GM21360 (cell line): ENCODE results near the gene CREB3L1.
A peak's percentile ranks its signal among the peaks of the same experiment; 100 is the strongest.
"Not testable (repeated sequence)": the region's sequence is repeated elsewhere in the genome, so short reads cannot be mapped to it uniquely, and the experiment has no call there.

Experiments used
- ATAC-seq: cut with Tn5 transposase; IDR thresholded peaks from one replicate; pipeline ENCODE4 v1.9.1; 2021; ENCODE audit warnings: mild to moderate bottlenecking, moderate library complexity; ENCODE audit not compliant: unreplicated experiment

CREB3L1 gene

DNA sequence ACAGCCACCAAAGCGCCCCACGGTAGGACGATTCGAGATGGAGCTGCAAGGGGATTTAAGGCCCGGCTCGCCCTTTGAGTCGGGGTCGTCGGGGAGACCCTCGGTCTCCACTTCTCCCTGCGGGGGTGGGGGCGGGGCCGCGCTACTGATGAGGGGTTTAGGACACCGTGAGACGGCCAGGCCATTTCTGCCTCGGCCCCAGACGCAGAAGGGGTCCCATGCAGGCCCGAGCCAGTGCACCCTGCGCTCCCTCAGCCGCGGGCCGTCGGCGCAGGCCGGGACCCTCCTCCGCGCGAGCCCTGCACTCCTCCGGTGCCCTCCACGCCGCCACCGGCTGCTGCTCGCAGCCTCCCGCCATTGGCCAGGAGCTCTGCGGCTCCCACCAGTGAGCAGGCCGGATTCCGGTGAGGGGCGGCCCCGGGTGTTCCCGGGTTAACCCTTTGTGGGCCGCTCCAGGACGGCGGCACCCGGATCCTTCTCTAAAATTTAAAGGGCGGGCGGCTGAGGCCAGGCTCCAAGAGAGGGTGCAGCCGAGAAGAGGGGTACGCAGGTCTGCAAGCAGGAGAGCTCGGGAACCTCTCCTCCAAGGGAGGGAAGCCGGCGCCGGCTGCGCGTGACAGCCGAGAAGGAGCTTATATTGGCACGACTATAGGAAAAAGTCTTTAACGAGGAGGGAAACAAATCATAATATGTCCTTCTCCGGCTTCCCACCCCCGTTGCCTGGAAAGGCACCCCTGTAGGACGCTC lies 18.0 kb downstream of the CREB3L1 start:
- peak; percentile 66 for ATAC-seq

DNA sequence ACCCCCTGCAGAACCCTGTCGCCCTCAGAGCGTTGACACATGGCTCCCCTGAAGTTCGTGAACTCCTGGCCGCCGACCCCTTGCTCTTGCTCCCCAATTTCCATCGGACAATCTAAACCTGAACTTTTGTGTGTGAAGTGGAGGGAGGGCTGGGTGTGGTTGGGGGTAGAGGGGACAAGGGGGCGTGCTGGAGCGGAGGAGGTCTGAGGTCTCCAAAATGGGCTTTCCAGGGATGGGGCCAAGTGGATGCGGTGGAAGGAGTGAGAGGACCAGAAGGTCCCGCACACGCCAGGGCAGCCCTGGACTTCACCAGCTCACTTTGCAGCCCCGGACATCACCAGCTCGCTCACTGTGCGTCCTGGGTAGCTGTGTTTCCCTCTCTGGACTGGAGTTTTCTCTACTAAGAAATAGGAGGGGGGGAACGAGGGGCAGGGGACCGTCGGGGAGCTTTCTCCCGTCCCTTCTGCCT lies 18.6 kb downstream of the CREB3L1 start:
- no peak for ATAC-seq

DNA sequence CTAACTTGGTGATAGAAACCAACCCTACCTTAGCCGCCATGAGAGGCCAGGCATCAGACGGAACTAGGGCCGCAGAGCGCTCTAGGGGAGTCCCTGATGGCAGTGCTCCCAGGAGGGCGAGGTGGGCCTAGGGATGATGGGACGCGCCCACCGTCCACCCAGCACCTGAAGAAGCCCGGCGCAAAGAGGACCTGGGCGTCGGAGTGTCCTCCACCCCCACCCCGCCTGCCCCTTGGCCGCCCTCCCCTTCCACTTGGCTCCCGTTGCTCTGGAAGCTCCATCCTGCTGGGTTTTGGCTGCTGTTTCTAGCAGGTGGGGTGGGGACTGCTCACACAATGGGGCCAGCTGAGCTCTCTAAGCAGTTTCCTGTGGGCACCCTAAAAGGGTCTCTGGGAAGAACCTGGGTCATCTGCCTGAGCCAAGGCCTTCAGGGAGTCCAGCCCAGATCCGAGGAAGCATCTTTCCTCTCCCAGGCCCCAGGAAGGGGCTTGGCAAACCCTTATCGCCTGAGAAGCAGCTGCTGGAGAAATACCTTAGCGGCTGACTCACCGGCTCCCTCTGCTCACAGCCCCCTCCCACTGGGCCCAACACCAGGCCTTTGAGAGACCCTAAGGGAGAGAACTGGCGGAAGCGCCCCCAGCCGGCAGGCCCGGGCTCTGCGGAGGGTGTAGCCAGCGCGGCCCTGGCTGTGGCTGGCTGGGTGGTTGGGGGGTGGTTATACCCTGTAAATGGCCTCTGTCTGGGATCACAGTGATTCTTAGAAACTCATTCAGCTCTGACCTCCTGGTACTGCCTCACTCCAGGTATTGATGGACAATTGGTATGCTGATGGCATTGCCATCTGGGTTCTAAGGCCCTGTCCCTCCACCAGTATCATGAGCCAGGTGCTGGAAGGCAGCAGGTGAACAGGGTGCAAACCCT lies 19.3 kb downstream of the CREB3L1 start:
- no peak for ATAC-seq

DNA sequence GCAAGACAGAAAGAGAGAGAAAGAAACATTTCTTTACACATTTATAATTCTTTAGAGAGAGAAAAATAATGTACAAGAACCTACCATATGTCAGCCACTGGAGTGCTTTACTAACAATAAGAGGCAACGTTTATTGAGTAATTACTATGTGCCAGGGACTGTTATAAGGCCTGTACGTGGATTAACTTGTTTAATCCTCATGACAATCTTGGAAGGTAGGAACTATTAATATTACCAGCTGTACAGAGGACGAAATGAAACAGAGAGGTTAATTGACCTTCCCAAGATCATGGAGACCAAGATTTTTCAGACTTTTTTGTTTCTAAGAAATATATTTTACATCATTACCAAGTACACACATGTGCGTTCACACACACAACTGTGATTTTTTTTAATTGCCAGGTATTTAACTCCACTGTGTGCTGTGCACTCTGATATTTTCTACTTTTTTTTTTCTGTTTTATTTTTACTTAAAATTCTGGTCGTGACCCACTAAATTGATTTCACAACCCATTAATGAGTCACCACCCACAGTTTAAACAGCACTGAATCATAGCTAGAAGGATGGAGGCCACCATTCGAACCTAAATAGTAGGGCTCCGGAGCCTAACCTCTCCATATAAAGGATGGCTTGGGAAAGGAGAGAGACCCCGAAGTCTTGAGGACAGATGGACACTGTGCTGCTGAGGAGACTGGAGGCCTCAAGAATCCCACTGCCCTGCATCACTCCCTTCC lies 21.4 kb downstream of the CREB3L1 start:
- ATAC-seq, result no peak

DNA sequence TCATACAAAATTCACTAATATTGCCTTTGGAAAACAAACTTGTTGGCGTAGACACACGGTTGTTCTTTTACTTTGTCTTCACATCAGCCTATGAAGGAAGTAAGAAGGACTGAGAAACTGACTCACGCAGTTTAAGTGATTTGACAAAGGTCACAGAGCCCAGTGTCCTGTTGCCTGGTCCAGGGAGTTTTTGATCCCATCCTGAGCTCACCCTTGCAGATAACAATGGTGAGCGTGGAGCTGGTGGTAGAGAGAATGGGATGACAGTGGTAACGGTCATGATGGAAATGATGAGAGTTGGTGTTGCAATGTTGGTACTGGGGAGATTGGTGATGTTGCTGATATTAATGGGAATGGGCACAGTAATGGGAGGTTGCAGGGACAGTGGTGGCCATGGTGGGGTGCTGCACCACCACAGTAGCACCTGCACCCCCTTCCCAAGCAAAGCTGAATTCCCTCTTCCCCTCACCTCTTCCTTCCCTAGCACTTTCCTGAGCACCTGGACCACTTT lies 22.0 kb downstream of the CREB3L1 start:
- no peak for ATAC-seq

DNA sequence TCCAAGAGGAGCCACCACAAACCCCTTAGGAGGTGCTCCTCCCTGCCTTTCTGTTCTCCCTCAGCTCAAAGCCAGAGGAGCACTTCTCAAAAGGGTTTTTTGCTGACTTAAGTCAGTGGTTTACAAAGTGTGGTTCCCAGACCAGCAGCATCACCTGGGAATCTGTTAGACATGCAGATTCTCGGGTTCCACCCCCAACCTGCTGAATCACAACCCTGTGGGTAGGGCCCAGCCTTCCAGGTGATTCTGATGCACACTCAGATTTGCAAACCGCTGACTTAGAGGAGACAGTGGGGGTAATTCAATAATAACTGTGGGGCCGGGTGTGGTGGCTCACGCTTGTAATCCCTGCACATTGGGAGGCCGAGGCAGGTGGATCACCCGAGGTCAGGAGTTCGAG lies 22.8 kb downstream of the CREB3L1 start:
- ATAC-seq, result no peak

DNA sequence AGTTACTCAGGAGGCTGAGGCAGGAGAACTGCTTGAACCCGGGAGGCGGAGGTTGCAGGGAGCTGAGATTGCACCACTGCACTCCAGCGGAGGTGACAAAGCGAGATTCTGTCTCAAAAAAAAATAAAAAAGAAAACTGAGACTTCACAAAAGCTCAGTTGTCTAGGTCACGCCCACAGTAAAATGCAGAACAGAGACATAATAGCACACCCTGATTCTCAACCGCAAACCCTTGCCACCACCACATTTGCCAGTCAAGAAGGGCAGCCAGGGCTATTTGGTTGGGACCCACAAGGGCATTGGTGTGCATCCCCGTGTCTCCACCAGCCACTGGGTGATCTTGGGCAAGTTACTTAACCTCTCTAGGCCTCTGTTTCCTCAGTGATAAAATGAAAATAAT lies 25.4 kb downstream of the CREB3L1 start:
- ATAC-seq, result peak; percentile 70

DNA sequence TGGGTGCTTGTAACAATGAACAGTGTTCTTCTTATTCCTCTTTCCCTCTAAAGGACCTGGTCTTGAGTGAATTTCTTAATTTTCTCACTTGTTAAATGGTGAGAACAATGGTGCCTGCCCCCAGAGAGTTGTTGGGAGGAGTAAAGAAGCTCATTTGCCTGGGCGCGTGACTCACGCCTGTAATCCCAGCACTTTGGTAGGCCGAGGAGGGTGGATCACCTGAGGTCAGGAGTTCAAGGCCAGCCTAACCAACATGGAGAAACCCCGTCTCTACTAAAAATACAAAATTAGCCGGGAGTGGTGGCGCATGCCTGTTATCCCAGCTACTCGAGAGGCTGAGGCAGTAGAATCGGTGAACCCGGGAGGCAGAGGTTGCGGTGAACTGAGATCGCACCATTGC lies 26.6 kb downstream of the CREB3L1 start:
- not testable (repeated sequence) for ATAC-seq

DNA sequence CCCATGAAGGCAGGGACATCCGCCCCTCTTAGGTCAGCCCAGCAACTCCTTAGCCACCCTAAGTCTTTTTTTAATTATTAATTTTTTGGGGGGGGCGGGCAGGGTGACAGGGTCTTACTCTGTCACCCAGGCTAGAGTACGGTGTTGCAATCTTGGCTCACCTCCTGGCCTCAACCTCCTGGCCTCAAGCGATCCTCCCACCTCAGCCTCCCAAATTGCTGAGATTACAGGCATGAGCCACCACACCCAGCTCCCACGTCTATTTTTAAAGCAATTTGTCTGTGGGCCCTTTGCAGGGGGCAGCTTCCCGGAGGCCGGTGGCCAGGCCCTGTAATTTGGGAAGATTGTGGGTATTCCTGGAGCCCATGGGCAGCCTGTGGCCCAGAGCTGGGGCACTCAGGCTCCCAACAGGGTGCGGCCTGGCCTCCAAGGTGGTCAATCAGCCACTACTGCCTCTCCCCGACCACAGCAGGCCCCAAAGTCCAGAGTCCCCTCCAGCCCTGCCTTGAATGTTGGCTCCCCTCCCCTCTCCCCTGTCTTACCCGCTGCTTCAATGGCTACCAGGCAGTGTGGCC lies 27.2 kb downstream of the CREB3L1 start:
- ATAC-seq, result no peak

DNA sequence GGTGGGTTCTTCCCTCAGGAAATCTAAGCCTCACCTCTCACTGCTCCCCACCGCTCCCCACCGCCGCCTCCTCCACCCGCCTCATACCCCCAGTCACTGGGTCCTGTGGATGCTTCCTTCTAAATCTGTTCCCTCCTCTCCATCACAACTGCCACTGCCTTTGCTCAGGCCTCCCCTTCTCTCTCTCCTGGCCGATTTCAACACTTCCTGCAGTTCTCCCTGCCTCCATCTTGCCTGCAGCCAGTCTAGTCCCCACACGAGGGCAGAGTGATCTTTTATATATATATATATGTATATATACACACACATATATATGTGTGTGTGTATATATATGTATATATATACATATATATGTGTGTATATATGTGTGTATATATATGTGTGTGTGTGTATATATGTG lies 27.8 kb downstream of the CREB3L1 start:
- no peak for ATAC-seq

DNA sequence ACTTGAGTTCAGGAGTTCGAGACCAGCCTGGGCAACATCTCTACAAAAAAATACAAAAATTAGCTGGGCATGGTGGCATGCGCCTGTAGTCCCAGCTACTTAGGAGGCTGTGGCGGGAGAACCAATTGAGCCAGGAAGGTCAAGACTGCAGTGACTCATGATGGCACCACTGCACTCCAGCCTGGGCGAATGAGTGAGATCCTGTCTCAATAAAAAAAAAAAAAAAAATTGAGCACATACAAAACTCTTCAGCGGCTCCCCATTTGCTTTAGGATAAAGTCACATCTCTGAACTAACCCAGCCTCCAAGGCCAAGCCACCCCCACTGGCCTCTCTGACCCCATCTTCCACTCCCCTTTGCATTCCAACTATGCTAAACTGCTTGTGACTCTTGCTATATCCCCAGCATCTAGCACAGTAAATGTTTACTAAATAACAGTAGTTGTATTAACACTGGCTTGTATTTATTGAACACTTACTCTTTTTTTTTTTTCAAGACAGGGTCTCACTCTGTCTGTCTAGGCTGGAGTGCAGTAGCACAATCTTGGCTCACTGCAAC lies 28.9 kb downstream of the CREB3L1 start:
- ATAC-seq, result no peak

DNA sequence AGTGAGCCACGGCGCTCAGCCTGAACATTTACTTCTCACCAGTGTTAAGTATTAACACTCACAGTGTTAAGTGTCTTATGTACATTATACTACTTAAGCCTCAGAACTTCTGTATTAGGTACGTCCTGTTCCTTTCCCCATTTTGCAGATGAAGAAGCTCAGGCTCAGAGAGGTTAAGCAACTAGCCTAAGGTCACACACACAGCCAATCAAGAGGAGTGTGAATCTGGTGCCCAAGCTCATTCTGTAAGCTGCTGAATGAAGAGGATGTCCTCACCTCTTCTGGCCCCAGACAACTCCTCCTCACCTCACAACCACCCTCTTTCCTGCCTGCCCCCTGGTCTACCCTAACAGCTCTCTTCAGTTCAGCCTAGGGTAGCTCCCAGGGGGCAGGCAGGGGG lies 29.9 kb downstream of the CREB3L1 start:
- ATAC-seq, result no peak

DNA sequence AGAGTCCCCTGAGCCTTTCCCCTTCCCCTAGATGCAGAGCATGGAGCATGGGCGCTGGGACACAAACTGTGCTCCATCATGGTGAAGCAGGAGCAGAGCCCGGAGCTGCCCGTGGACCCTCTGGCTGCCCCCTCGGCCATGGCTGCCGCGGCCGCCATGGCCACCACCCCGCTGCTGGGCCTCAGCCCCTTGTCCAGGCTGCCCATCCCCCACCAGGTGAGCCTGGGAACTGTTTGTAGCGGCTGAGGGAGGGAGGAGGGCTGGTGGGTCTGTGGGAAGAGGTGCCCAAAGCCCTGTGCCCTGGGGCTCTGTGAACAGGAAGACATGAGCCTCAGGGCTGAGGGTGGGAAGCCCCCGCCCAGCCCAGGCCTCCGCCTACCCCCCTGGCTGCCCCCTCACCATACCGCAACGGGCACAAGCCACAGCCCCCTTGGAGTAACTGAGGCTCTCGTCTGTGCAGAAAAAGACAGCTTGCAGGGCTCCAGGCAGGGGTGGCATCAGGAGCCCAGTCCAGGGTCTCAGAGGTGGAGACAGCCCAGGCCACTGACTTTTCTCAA lies 30.4 kb downstream of the CREB3L1 start:
- ATAC-seq, result no peak

DNA sequence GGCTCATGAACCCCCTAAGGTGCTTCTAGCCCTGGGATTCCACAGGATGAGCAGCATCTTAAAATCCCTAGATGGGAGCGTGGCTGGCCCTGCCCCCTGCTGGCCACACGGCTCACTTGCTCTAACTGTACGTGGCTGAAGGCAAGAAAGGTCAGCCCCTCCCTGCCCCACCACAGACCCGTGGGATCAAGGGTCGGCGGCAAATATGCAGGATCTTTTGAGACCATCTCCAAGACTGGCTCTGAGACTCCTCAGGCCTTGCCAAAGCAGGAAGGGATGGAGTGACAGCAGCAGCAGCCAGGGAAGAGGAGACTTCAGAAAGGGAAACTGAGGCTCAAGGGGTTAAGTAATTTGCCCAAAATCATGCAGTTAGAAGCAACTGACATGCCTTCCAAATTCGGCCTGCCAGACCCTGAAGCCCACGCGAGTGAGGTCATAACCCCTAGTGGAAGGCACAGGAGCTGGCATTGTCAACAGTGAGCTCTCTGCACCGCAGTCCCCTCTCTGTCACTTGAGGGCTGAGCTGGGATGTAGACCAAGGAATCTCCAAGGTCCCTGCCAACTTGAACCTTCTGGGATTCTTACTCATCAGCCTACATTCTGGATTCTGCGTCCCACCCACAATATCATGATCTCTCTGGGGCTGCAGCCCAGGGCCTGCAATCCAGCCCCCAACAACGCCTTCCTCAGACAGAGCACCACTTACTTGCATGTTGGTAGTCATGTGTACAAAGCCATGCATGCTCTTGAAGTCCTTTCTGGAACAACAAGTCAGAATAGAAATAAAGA lies 31.4 kb downstream of the CREB3L1 start:
- peak; percentile 45 for ATAC-seq

DNA sequence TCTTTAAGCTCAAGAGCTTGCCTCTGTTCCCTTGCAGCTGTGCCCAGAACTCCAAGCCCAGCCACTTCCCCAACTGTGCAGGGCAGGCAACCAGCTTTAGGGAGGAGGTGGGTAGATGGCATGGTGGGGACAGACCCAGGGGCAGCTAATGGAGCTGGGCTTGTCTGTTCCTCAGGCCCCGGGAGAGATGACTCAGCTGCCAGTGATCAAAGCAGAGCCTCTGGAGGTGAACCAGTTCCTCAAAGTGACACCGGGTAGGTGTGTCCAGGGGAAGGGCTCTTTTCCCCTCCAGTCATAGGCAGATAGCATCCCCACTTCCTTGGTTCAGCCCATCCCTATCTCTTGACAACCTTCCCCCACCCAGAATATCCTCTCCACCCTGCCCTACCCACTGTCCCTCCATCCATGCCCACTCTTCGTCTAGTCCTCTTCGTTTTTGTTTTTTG lies 32.4 kb downstream of the CREB3L1 start:
- ATAC-seq, result peak; percentile 69

DNA sequence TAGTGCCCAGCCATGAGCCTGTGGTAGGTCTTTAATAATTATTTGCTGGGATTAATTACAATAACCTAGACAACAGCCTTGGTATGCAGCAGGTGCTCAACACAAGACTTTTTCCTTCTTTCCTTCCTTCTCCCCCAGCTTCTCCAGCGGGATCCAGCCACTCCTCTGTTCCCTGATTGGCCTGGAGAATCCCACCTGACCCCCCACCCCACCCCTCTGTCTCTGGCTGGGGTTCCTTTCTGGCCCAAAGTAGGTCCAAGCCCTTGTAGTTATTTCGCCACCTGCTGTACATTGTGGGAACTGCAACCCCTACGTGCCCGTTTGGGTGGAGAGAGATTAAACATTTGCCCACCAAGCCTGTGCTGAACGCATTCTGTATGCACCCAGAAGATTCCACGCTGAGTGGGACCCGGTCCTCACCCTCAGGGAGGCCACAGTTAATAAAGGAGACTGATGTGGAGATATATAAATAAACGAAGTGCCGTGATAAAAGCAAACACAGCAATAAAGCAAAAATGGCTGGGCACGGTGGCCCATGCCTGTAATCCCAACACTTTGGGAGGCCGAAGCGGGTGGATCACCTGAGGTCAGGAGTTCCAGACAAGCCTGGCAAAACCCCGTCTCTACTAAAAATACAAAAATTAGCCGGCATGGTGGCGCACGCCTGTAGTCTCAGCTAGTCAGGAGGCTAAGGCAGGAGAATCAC lies 37.7 kb downstream of the CREB3L1 start:
- ATAC-seq, result no peak

DNA sequence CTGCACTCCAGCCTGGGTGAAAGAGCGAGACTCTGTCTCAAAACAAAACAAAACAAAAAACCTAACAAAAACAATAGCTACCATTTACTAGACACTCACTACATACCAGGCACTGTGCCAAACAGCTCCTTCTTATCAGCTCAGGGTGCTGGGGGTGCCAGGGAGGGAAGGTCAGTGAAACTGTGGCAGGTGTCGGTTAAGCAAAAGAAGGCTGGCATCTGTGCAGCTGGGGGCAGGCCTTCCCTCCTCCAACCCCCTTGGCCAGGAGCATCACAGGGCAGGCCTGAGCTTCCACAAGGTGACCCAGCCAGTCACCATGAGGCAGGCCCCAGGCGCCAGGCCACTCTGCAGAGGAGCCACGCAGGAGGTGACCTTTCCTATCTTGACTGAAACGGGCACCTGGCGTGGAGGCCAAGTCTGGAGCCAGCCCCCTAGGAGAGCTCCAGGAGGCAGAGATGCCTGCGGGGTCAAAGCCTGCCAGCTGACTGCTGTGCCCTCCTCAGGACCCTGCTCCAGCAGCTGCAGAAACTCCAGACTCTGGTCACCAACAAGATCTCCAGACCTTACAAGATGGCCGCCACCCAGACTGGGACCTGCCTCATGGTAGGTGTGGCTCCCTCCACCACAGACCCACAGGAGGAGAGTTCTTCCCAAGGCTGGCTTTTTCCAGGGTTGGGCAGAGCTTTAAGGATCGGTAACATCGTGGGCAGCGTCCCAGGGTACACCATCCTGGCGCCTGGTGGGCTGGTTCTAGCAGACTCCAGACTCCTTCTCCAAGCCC lies 38.5 kb downstream of the CREB3L1 start:
- ATAC-seq, result no peak

DNA sequence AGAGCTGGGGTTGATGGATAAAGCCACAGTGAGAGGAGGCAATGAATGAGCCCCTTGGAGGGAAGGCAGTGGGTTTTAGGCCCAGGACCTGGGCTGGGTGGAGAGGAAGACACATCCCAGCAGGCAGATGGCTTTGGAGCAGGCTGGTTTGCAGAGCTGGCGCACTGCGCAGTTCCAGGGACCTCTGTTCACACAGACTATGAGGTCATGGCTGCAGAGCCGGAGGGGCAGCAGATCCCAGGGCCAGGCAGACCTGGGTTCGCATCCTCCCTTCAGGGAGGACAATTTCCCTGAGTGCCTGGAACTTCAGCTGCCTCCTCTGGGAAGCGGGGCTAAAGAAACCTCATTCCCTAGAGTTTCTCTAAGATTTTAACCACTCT lies 41.6 kb downstream of the CREB3L1 start:
- ATAC-seq, result no peak
